D721Med (cell line): Measurements from ENCODE around the gene RBM44.

ENCODE experiments used
- DNase-seq: peaks from one replicate; pipeline ENCODE4 v3.0.0; 2011; ENCODE audit warnings: low spot score; ENCODE audit not compliant: insufficient read length
- FAIRE-seq: peaks from 2 replicates; lab custom pipeline; 2011; peaks lifted over from hg19 to GRCh38; lab: Jason Lieb, UNC
- TF ChIP-seq, protein P1 (sequence below): IDR thresholded peaks from 2 replicates; pipeline ENCODE4 v1.5.1; 2012; ENCODE audit warnings: mild to moderate bottlenecking, control low read depth; ENCODE audit not compliant: insufficient read depth; ENCODE audit errors: missing control alignments

The RBM44 gene

DNA sequence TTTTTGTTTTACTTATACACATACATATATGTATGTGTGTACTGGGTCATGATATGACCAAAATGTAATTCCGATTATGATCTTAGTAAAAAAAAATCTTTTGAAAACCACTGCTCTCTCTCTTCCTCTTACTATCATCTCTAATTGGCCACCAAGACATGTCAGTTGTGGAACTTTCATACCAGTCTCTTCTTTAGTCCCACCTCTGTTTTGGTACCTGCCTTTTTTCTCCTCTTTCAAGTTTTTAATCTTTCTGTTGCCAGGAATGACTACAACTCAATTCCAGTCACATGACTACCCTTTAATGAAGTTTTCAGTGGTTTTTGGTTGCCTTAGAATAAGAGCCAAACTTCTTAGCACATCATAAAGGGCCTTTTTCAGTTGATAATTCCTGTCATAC, 17.1 kb downstream of the RBM44 start:
- FAIRE-seq: no peak
- TF ChIP-seq, protein P1, sequence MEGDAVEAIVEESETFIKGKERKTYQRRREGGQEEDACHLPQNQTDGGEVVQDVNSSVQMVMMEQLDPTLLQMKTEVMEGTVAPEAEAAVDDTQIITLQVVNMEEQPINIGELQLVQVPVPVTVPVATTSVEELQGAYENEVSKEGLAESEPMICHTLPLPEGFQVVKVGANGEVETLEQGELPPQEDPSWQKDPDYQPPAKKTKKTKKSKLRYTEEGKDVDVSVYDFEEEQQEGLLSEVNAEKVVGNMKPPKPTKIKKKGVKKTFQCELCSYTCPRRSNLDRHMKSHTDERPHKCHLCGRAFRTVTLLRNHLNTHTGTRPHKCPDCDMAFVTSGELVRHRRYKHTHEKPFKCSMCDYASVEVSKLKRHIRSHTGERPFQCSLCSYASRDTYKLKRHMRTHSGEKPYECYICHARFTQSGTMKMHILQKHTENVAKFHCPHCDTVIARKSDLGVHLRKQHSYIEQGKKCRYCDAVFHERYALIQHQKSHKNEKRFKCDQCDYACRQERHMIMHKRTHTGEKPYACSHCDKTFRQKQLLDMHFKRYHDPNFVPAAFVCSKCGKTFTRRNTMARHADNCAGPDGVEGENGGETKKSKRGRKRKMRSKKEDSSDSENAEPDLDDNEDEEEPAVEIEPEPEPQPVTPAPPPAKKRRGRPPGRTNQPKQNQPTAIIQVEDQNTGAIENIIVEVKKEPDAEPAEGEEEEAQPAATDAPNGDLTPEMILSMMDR: no peak
- DNase-seq: no peak

DNA sequence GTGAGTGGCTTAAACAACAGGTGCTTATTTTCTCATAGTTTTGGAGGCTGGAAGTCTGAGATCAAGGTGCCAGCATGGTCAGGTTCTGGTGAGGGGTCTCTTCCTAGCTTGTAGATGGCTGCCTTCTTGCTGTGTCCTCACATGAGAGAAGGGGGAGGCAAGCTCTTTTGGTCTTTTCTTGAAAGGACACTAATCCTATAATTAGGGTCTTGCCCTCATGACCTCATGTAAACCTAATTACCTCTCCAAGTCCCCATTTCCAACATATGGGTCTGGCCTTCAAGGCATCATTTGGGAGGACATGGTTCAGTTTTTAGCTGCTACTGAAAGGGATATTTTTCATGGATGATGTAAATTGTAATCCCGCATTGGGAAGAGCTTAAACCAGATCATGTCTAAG, 18.0 kb downstream of the RBM44 start:
- DNase-seq (no peak), FAIRE-seq (no peak)
- TF ChIP-seq, protein P1: no peak

DNA sequence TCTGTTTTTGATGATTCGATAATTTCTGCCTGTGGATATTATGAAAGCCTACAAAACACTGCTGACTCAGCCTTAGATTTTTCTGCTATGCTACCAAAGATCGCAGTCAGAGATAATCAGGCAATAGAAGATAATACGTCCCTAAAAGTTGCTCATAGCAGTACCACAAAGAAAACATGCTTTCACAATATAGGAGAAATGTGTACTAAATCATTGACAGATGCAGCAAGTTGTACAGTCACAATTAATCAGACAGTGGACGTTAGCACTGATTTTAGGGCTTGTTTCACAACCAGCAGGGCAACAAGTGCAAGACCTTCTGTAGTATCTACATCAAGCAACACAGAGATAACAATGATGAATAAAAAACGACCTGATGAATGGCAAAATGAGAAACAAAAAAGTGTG, 19.5 kb downstream of the RBM44 start:
- TF ChIP-seq, protein P1: no peak
- DNase-seq (no peak), FAIRE-seq (no peak)

DNA sequence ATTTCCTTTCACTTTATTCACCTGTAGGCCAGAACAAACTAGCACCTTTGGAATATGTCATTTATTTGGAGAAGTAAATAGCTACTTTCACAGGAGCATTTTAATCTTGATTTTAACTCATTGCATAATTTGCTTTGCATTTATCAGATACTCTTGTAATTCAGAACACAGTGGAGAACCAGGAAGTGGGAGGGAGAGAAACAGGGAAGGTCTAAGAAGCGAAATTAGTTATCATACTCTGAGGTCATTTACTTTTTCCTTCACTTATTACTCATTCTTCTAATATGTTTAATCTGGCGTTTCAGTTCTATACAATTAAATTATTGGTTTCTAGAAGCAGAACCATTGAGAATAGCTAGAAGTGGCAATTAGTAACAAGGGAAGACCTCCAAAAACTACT, 20.7 kb downstream of the RBM44 start:
- DNase-seq (no peak), FAIRE-seq (no peak)
- TF ChIP-seq, protein P1: no peak

DNA sequence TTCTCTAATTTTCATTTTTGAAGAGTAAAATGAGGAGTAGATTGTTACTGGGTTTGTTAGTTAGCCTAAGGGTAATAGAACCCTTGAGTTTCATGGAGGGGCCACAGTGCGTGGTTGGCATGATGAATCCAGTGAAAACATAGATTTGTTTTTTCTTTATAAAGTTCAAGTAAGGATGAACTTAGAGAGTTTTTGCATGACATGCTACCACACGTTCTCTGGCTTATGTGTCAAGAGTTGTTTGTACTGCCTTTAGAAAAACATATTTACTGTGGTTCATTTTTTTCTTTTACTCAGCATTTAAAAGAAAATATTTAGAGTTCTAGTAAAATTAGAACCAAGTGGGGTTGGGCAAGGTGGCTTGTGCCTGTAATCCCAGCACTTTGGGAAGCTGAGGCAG, 21.8 kb downstream of the RBM44 start:
- no peak for FAIRE-seq
- no peak for DNase-seq
- TF ChIP-seq, protein P1: no peak

DNA sequence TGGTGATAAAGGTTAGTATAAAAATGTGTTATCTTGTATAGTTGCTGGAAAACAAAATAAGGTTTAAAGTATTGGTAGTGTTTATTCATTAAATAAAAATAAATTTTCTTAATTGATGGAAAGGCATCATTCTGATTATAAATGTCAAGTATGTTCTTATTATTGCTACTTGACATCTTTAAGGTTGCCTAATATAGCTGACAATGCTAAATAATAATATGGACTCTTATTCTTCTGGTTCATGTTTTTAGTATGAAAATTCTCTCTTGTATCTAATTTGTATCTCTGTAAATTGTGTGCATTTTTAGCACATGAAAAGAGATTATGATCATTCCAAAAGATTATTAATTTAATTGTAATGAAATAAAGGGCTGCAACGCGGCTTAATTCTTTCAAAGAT, 25.0 kb downstream of the RBM44 start:
- FAIRE-seq: no peak
- DNase-seq: no peak
- TF ChIP-seq, protein P1: no peak

DNA sequence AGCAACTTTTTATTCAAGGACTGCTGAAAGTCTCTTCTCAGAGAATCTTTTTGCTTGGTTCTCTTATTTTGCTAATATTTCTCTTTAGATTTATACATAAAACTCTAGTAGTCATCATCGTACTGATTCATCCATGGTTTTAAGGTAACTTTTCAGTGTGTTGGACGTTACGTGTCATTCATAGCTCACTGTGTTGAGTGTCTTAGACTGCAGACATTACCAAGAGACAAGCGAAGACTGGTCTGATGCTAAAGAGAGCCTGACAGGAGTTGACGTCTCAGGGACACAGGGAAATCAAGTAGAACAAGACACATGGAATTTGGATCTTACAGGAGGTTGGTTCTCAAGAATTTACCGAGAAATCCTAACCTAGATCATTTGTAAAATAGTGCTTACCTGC, 25.5 kb downstream of the RBM44 start:
- TF ChIP-seq, protein P1: no peak
- DNase-seq: no peak

More for the DNA sequence above, 25.5 kb downstream of the RBM44 start:
- FAIRE-seq: no peak
